GM12891 (cell line): ENCODE data around the gene PIN1.
A peak's percentile ranks its signal among the peaks of the same experiment; 100 is the strongest.

ENCODE experiments used
- DNase-seq: peaks from one replicate; pipeline ENCODE4 v3.0.0; 2011; ENCODE audit warnings: low spot score; ENCODE audit not compliant: insufficient read length
- FAIRE-seq: peaks from 2 replicates; lab custom pipeline; 2011; peaks lifted over from hg19 to GRCh38; lab: Jason Lieb, UNC
- PAX5 ChIP-seq: IDR thresholded peaks from 2 replicates; pipeline ENCODE4 v1.6.1; 2011; ENCODE audit warnings: low read length, moderate library complexity, mild to moderate bottlenecking; ENCODE audit not compliant: insufficient read depth, severe bottlenecking
- POLR2A ChIP-seq: IDR thresholded peaks from 2 replicates; pipeline ENCODE4 v1.6.1; 2011; ENCODE audit warnings: low read depth, low read length, control low read depth
- POLR2AphosphoS5 ChIP-seq: IDR thresholded peaks from 2 replicates; pipeline ENCODE4 v1.6.1; 2011; ENCODE audit warnings: low read depth, low read length, control low read depth
- POU2F2 ChIP-seq: IDR thresholded peaks from 2 replicates; pipeline ENCODE4 v1.6.1; 2011; ENCODE audit warnings: low read depth, mild to moderate bottlenecking, control low read depth, low read length, moderate library complexity
- SPI1 ChIP-seq: IDR thresholded peaks from 2 replicates; pipeline ENCODE4 v1.6.1; 2011; ENCODE audit warnings: low read depth, low read length, control low read depth
- TAF1 ChIP-seq: IDR thresholded peaks from 2 replicates; pipeline ENCODE4 v1.6.1; 2011; ENCODE audit warnings: low read depth, low read length, control low read depth

Gene PIN1

DNA sequence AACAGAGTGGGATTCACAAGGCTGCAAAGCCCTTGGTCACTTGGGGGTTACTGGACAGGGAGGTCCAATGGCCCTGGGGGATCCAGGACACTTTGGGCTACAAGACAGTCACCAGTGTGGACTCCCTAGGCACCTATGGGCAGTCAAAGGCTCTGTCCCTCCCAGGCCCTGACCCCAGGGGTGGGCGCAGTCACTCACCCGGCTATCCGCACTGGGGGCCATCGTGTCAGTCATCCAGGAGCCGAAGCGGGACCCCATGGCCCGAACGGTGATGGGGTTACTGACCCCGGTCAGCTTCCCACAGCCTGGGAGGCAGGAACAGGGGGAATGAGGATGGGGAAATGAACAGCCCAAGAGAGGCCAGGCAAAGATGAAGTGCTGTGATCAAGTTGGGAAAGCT is 21.5 kb downstream of the PIN1 start:
- DNase-seq (no peak), FAIRE-seq (no peak)
- no peak for TF ChIP-seq TAF1
- TF ChIP-seq POLR2A: no peak
- no peak for TF ChIP-seq PAX5

DNA sequence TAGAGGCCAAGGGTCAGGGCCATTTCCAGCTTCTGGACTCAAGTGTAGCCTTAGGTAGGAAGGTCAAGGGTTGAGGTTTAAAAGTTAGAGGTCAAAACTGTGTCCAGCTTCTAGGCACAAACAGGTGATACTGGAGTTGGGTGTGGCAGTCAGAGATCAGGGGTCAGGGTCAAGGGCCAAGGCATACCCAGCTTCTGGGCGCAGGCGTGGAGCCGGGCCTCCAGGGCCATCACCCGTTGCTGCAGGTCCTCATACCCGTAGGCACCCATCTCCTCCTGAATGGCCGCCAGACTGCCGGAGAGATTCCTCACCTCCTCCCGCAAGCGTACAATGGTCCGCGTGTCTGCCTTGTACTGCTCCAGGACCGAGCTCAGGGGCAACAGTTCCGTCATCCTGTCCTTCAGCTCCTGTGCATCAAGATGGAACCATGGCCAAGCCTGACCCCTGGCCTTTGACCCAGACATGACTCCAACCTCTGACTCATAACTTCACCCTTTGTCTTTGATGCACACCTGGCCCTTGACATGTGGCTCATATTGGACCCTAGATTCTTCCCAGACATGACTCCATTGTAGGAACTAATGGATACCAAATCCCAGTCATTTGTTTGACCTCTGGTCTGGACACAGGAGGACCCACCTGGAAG is 22.1 kb downstream of the PIN1 start:
- no peak for DNase-seq
- FAIRE-seq: no peak
- TF ChIP-seq PAX5: no peak
- TF ChIP-seq POU2F2: no peak
- TF ChIP-seq TAF1: no peak
- TF ChIP-seq POLR2A: no peak
- no peak for TF ChIP-seq POLR2AphosphoS5
- no peak for TF ChIP-seq SPI1

DNA sequence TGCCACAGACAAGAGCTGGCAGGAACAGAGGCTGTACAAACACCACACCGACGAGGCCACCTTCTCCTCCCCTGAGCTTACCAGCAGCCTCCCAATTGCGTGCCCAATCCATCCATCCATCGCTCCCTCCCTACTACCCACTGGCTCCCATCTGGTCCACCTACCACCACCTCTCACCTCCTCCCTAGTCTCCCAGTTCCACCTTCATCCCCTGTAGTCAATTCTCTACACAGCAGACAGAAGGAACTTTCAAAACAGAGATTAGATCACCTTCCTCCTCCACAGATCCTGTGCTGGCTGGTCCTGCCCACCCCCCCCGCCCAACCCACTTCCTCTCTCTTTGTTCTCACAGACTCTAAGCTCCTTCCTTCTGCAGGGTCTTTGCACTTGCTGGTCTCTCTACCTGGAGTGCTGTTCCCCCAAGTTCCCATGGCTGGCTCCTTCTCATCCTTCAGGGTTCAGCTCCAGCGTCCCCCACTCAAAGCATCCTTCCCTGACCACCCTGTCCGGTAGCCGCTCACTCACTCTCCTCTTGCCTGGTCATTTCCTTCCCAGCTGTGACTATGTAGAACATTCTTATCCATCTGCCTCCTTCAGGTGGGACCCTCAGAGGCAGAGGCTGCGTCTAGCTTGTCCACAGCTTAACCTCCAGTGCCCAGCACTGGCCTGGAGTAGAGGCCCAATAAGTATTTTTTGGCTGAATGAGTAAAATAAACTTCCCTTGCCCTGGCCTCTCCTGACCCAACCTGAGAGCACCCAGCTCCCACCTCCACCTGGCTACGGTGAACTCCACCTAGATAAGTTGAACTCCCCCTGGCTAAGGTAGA is 23.0 kb downstream of the PIN1 start:
- FAIRE-seq: peak; percentile 60
- DNase-seq: peak; percentile 60
- TF ChIP-seq POLR2A (no peak), POU2F2 (no peak), PAX5 (no peak), SPI1 (peak; percentile 70)

DNA sequence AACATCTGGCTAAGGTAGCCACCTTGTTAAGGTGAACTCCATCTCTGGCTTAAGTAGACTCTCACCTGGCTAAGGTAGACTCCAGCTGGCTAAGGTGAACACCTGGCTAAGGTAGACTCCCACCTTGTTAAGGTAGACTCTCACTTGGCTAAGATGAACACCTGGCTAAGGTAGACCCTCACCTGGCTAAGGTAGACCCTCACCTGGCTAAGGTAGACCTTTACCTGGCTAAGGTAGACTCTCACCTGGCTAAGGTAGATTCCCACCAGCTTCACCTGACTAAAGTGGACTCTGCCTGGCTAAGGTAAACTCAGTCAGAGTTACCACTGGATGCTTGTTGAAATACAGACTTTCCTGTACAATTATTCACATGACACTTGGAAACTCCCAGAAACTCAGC is 23.6 kb downstream of the PIN1 start:
- FAIRE-seq (peak; percentile 67), DNase-seq (no peak)
- TF ChIP-seq PAX5: no peak
- no peak for TF ChIP-seq POLR2A
- no peak for TF ChIP-seq TAF1
- TF ChIP-seq POLR2AphosphoS5: no peak
- no peak for TF ChIP-seq POU2F2
- no peak for TF ChIP-seq SPI1

DNA sequence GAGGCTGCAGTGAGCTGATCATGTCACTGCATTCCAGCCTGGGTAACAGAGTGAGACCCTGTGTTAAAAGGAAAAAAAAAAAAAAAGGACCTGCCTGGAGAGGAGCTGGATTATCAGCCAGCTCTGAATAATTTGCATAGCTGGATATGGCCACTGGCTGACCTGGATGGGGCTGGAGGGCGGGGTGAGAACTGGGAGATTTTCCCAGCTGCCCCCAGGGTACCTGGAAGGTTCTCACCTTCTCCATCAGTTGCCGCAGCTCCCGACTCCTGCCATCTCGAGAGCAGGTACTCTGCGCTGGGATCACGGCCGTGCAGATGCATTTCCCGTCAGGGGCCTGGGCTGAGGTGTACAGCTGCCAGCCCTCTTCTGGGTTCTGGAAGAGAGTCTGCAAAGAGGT is 25.3 kb downstream of the PIN1 start:
- FAIRE-seq (no peak), DNase-seq (no peak)
- TF ChIP-seq SPI1: no peak
- no peak for TF ChIP-seq TAF1
- TF ChIP-seq POU2F2: no peak
- no peak for TF ChIP-seq POLR2AphosphoS5
- no peak for TF ChIP-seq POLR2A
- TF ChIP-seq PAX5: no peak

DNA sequence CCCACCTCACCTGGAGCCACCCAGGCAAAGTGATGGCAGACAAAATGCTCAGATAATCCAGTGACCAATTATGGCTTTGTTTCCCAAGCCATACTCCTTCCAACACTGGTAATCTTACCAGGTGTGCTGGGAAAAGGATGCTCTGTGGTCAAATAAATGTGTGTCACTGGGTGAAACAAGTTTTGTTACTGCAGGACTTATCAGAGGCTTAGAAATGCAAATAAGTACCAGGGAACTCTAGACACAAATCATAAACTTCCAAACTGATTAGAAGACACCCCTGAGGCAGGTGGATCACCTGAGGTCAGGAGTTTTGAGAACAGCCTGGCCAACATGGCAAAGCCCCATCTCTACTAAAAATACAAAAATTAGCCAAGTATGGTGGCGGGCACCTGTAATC is 26.4 kb downstream of the PIN1 start:
- TF ChIP-seq POLR2AphosphoS5 (no peak), TAF1 (no peak), SPI1 (no peak), POU2F2 (no peak), PAX5 (no peak), POLR2A (no peak)
- no peak for FAIRE-seq
- DNase-seq: no peak

DNA sequence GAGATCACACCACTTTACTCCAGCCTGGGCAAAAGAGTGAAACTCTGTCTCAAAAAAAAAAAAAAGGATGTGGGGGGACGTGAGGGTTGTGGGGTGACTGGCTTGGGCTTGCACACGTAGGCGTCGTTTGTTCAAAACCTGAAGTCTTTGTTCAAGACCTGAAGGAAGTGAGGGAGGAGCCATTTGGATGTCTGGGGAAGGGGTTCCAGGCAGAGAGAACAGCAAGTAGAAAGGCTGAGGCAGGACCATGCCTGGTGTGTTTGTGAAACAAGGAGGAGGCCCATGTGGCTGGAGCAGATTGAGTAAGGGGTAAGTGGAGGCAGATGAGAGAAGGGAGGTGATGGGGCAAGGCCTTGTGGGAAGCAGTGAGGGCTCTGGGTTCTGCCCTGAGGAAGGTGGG is 27.8 kb downstream of the PIN1 start:
- TF ChIP-seq SPI1: no peak
- no peak for TF ChIP-seq POU2F2
- TF ChIP-seq TAF1: no peak
- no peak for TF ChIP-seq POLR2AphosphoS5
- no peak for TF ChIP-seq PAX5
- TF ChIP-seq POLR2A: no peak
- DNase-seq: no peak
- FAIRE-seq: no peak

DNA sequence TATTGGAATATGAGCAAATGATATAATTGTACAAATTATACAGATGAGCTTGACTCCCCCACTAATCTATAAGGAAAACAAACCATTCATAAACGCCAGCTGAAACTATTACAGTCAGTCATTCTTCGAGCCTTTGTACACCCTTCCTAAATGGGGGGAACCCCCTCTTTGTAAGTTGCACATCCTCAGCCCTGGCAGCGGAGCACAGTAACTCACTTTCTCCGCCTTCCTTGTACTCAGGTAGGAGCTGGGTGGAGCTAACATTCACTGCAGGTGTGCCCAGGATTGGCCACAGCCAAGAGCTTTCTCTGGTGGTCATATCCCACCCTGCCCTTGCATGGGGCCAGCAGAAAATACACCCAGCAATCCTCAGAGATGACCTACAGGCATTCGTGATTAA is 28.6 kb downstream of the PIN1 start:
- FAIRE-seq (no peak), DNase-seq (no peak)
- no peak for TF ChIP-seq SPI1
- no peak for TF ChIP-seq POLR2AphosphoS5

DNA sequence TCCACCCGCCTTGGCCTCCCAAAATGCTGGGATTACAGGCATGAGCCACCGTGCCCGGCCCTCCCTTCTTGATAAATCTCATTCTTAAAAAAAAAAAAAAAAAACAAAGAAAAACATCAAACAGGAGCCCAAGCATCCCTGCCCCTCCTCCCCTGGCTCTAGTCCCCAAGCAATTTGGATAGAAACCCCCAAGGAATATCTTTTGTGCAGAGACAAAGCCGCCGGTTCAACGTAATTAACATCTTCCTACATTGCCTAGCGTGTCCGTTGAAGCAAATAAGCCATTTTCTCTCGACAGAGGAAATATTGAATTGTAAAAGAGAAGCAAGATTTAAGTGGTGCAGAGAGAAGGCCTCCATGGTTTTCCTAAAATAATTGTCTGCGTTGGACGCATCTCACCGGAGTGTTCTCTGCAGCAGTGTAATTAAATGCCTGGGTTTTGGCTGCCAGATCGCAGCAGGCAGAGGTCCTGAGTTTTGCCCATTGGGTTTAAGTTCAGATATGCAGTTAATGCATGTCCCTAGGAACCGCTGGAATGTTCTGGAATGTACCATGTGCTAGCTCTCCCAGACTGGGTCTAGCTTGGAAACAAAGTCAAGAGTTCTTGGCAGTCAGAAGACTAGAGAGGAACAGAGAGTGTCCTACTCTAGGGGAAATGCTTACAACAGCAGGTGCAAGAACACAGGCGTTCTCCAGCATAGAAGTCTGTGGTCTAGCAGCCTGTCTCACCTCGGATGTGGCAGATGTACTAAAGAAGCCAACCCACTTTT is 30.8 kb downstream of the PIN1 start:
- DNase-seq (no peak), FAIRE-seq (no peak)
- TF ChIP-seq SPI1: peak; percentile 44; the same call in 1 of the 2 replicates
- no peak for TF ChIP-seq TAF1
